Measurements from ENCODE around the gene ERCC8. TPM values are rescaled to one million over a fixed set of nuclear protein-coding genes. Genes with fewer than 3 reads are reported as not detected.

The ERCC8 gene
- total RNA-seq, 2 donors from 2014 or later: 6.8 to 11.2 TPM

GRCh38 chr5:60958088-60958487 is 13.2 kb upstream of the ERCC8 start:
- no peaks in the 10 kb centered on the region for H3K36me3 Mint-ChIP-seq (ENCODE audit: low read depth)
- no peak overlapping the region for H3K4me3 Mint-ChIP-seq
- H3K4me1 Mint-ChIP-seq: no peaks in the 10 kb centered on the region
- ATAC-seq (replicated peaks): no peak
- no peak overlapping the region for H3K27ac Mint-ChIP-seq
- no peaks in the 10 kb centered on the region for H3K27me3 Mint-ChIP-seq
- H3K9me3 Mint-ChIP-seq: no peaks in the 10 kb centered on the region

- no peak overlapping the region for H3K4me3 Mint-ChIP-seq
- H3K27me3 Mint-ChIP-seq: no peaks in the 10 kb centered on the region
- H3K9me3 Mint-ChIP-seq: no peaks in the 10 kb centered on the region
- no peaks in the 10 kb centered on the region for H3K36me3 Mint-ChIP-seq (ENCODE audit: low read depth)
- peaks cover 9% of the 10 kb centered on the region for H3K4me1 Mint-ChIP-seq
- no peak overlapping the region for H3K27ac Mint-ChIP-seq
- no peak for ATAC-seq (replicated peaks)
These were observed 10.4 kb upstream of the ERCC8 start for GRCh38 chr5:60955239-60955638.

- no peak for ATAC-seq (replicated peaks)
- no peak overlapping the region for H3K4me3 Mint-ChIP-seq
- no peaks in the 10 kb centered on the region for H3K36me3 Mint-ChIP-seq (ENCODE audit: low read depth)
- H3K4me1 Mint-ChIP-seq: peaks cover 9% of the 10 kb centered on the region
- H3K9me3 Mint-ChIP-seq: no peaks in the 10 kb centered on the region
- no peaks in the 10 kb centered on the region for H3K27me3 Mint-ChIP-seq
- H3K27ac Mint-ChIP-seq: no peak overlapping the region
These were observed 3.9 kb upstream of the ERCC8 start for GRCh38 chr5:60948738-60949137.

- Mint-ChIP-seq H3K27ac (no peak overlapping the region), H3K9me3 (no peaks in the 10 kb centered on the region), H3K4me3 (no peak overlapping the region), H3K36me3 (ENCODE audit: low read depth) (peaks cover 6% of the 10 kb centered on the region), H3K27me3 (no peaks in the 10 kb centered on the region), H3K4me1 (peaks cover 4% of the 10 kb centered on the region)
- peak; percentile 21 for ATAC-seq (replicated peaks)
These were observed 930 bp upstream of the ERCC8 start for GRCh38 chr5:60945813-60946187.

GRCh38 chr5:60943624-60944023 is 1.2 kb downstream of the ERCC8 start:
- no peak overlapping the region for H3K4me3 Mint-ChIP-seq
- no peaks in the 10 kb centered on the region for H3K9me3 Mint-ChIP-seq
- no peaks in the 10 kb centered on the region for H3K27me3 Mint-ChIP-seq
- H3K27ac Mint-ChIP-seq: no peak overlapping the region
- H3K36me3 Mint-ChIP-seq (ENCODE audit: low read depth): peaks cover 14% of the 10 kb centered on the region
- no peaks in the 10 kb centered on the region for H3K4me1 Mint-ChIP-seq
- ATAC-seq (replicated peaks): no peak

- H3K27me3 Mint-ChIP-seq: no peaks in the 10 kb centered on the region
- peaks cover 24% of the 10 kb centered on the region for H3K36me3 Mint-ChIP-seq (ENCODE audit: low read depth)
- no peaks in the 10 kb centered on the region for H3K9me3 Mint-ChIP-seq
- no peak overlapping the region for H3K4me3 Mint-ChIP-seq
- no peak overlapping the region for H3K27ac Mint-ChIP-seq
- no peaks in the 10 kb centered on the region for H3K4me1 Mint-ChIP-seq
- no peak for ATAC-seq (replicated peaks)
These were observed 15.8 kb downstream of the ERCC8 start for GRCh38 chr5:60929024-60929423.

- no peak for ATAC-seq (replicated peaks)
- H3K4me3 Mint-ChIP-seq: no peak overlapping the region
- H3K4me1 Mint-ChIP-seq: no peaks in the 10 kb centered on the region
- peaks cover 35% of the 10 kb centered on the region for H3K36me3 Mint-ChIP-seq (ENCODE audit: low read depth)
- no peak overlapping the region for H3K27ac Mint-ChIP-seq
- H3K9me3 Mint-ChIP-seq: no peaks in the 10 kb centered on the region
- H3K27me3 Mint-ChIP-seq: no peaks in the 10 kb centered on the region
These were observed 17.4 kb downstream of the ERCC8 start for GRCh38 chr5:60927450-60927849.

- Mint-ChIP-seq H3K4me1 (no peaks in the 10 kb centered on the region), H3K27ac (no peak overlapping the region), H3K36me3 (ENCODE audit: low read depth) (peaks cover 71% of the 10 kb centered on the region), H3K9me3 (no peaks in the 10 kb centered on the region), H3K27me3 (no peaks in the 10 kb centered on the region), H3K4me3 (no peak overlapping the region)
- no peak for ATAC-seq (replicated peaks)
These were observed 26.4 kb downstream of the ERCC8 start for GRCh38 chr5:60918466-60918865.

GRCh38 chr5:60916646-60917045 is 28.2 kb downstream of the ERCC8 start:
- H3K4me3 Mint-ChIP-seq: no peak overlapping the region
- no peak overlapping the region for H3K27ac Mint-ChIP-seq
- no peaks in the 10 kb centered on the region for H3K4me1 Mint-ChIP-seq
- no peaks in the 10 kb centered on the region for H3K9me3 Mint-ChIP-seq
- no peak for ATAC-seq (replicated peaks)
- H3K27me3 Mint-ChIP-seq: no peaks in the 10 kb centered on the region
- peaks cover 64% of the 10 kb centered on the region for H3K36me3 Mint-ChIP-seq (ENCODE audit: low read depth)

- no peak overlapping the region for H3K4me3 Mint-ChIP-seq
These were observed 41.5 kb downstream of the ERCC8 start for GRCh38 chr5:60903356-60903755.

GRCh38 chr5:60896991-60897390 is 47.9 kb downstream of the ERCC8 start:
- no peak for ATAC-seq (replicated peaks)
- Mint-ChIP-seq H3K4me1 (no peaks in the 10 kb centered on the region), H3K27ac (no peak overlapping the region), H3K27me3 (no peaks in the 10 kb centered on the region), H3K4me3 (no peak overlapping the region), H3K9me3 (no peaks in the 10 kb centered on the region), H3K36me3 (ENCODE audit: low read depth) (peaks cover 54% of the 10 kb centered on the region)

More at GRCh38 chr5:60903356-60903755, 41.5 kb downstream of the ERCC8 start:
- H3K27ac Mint-ChIP-seq: no peak overlapping the region
- H3K4me1 Mint-ChIP-seq: no peaks in the 10 kb centered on the region
- ATAC-seq (replicated peaks): no peak
- no peaks in the 10 kb centered on the region for H3K27me3 Mint-ChIP-seq
- no peaks in the 10 kb centered on the region for H3K9me3 Mint-ChIP-seq
- peaks cover 12% of the 10 kb centered on the region for H3K36me3 Mint-ChIP-seq (ENCODE audit: low read depth)

- peaks cover 43% of the 10 kb centered on the region for H3K36me3 Mint-ChIP-seq (ENCODE audit: low read depth)
- H3K9me3 Mint-ChIP-seq: no peaks in the 10 kb centered on the region
- no peaks in the 10 kb centered on the region for H3K4me1 Mint-ChIP-seq
- no peaks in the 10 kb centered on the region for H3K27me3 Mint-ChIP-seq
- H3K4me3 Mint-ChIP-seq: no peak overlapping the region
- no peak for ATAC-seq (replicated peaks)
- H3K27ac Mint-ChIP-seq: no peak overlapping the region
These were observed 51.3 kb downstream of the ERCC8 start for GRCh38 chr5:60893521-60893920.

- H3K27me3 Mint-ChIP-seq: no peaks in the 10 kb centered on the region
- no peak overlapping the region for H3K27ac Mint-ChIP-seq
- H3K9me3 Mint-ChIP-seq: no peaks in the 10 kb centered on the region
- H3K36me3 Mint-ChIP-seq (ENCODE audit: low read depth): peaks cover 28% of the 10 kb centered on the region
- ATAC-seq (replicated peaks): no peak
- H3K4me3 Mint-ChIP-seq: no peak overlapping the region
- no peaks in the 10 kb centered on the region for H3K4me1 Mint-ChIP-seq
These were observed 53.2 kb downstream of the ERCC8 start for GRCh38 chr5:60891667-60892066.

- Mint-ChIP-seq H3K9me3 (no peaks in the 10 kb centered on the region), H3K27ac (no peak overlapping the region), H3K4me1 (no peaks in the 10 kb centered on the region), H3K36me3 (ENCODE audit: low read depth) (peaks cover 14% of the 10 kb centered on the region), H3K27me3 (no peaks in the 10 kb centered on the region), H3K4me3 (no peak overlapping the region)
- ATAC-seq (replicated peaks): peak; percentile 19
These were observed 56.4 kb downstream of the ERCC8 start for GRCh38 chr5:60888359-60889061.

- Mint-ChIP-seq H3K36me3 (ENCODE audit: low read depth) (peaks cover 10% of the 10 kb centered on the region), H3K4me3 (no peak overlapping the region), H3K9me3 (no peaks in the 10 kb centered on the region), H3K27me3 (no peaks in the 10 kb centered on the region), H3K4me1 (no peaks in the 10 kb centered on the region), H3K27ac (no peak overlapping the region)
- no peak for ATAC-seq (replicated peaks)
These were observed 57.1 kb downstream of the ERCC8 start for GRCh38 chr5:60887746-60888145.

GRCh38 chr5:60887096-60887495 is 57.8 kb downstream of the ERCC8 start:
- H3K4me1 Mint-ChIP-seq: no peaks in the 10 kb centered on the region
- H3K36me3 Mint-ChIP-seq (ENCODE audit: low read depth): peaks cover 10% of the 10 kb centered on the region
- H3K27me3 Mint-ChIP-seq: no peaks in the 10 kb centered on the region
- H3K4me3 Mint-ChIP-seq: no peak overlapping the region
- ATAC-seq (replicated peaks): no peak
- no peaks in the 10 kb centered on the region for H3K9me3 Mint-ChIP-seq
- H3K27ac Mint-ChIP-seq: no peak overlapping the region

Data from activated T-helper 17 cell treated with anti-CD3 and anti-CD28 coated beads, Interleukin-2, amount 50 U/mL, for 72 hours (primary cell).